IPS-20b (cell line): ENCODE results near the gene ITM2C.

ENCODE experiments used
- H3K27ac ChIP-seq: one replicate; pipeline ENCODE4 v1.5.1; 2013; ENCODE audit warnings: low read length
- H3K27me3 ChIP-seq: 2 replicates; pipeline ENCODE4 v1.6.1; 2013; ENCODE audit warnings: mild to moderate bottlenecking, low read length, inconsistent platforms; ENCODE audit not compliant: insufficient read depth
- H3K36me3 ChIP-seq: 2 replicates; pipeline ENCODE4 v1.6.1; 2013; ENCODE audit warnings: low read depth, mild to moderate bottlenecking, inconsistent platforms, low read length, moderate library complexity; ENCODE audit not compliant: insufficient read depth
- H3K4me1 ChIP-seq: 2 replicates; pipeline ENCODE4 v1.6.1; 2013; ENCODE audit warnings: mild to moderate bottlenecking, control low read depth, inconsistent platforms, low read length, moderate library complexity; ENCODE audit not compliant: insufficient read depth
- H3K4me3 ChIP-seq: 2 replicates; pipeline ENCODE4 v1.5.1; 2013; ENCODE audit warnings: mild to moderate bottlenecking, low read length, inconsistent platforms
- H3K9ac ChIP-seq: 2 replicates; pipeline ENCODE4 v1.6.1; 2013; ENCODE audit warnings: low read depth, mild to moderate bottlenecking, inconsistent platforms, low read length, moderate library complexity
- H3K9me3 ChIP-seq: 2 replicates; pipeline ENCODE4 v1.6.1; 2013; ENCODE audit warnings: mild to moderate bottlenecking, low read depth, low read length, inconsistent platforms; ENCODE audit not compliant: insufficient read depth

Gene ITM2C

DNA sequence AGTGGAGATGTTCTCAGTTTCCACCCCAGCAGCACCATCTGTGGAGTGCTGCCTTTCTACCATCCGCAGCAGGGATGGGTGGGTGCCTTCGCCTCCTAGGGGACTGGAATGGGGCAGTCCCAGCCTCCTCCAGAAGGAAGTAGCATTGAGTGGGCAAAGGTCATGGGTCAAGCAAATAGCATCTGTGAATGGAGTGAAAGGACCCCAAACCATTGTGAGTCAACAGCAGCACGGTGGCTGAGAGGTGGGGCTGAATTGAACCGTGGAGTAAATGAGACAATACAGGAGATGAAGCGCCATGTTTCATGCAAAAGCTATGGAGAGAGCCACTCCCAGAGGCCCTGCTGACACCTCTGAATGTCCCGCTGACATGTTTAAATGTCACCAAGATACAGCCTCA, 50.6 kb downstream of the ITM2C start:
- no peak overlapping the region for H3K27ac ChIP-seq

DNA sequence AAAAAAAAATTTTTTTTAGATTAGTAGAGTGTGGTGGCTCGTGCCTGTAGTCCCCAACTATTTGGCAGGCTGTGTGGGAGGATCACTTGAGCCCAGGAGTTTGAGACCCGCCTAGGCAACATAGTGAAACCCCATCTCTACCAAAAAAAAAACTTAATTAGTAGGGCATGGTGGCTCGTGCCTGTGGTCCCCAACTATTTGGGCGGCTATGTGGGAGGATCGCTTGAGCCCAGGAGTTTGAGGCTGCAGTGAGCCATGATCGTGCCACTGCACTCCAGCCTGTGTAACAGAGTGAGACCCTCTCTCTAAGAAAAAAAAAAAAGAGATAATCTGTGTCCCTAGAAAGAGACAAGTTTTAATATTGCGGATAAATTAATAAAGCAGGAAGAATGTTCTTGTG, 51.5 kb downstream of the ITM2C start:
- Histone ChIP-seq H3K27ac (no peak overlapping the region), H3K27me3 (no peaks in the 10 kb centered on the region), H3K4me1 (no peaks in the 10 kb centered on the region), H3K4me3 (no peak overlapping the region), H3K9me3 (no peaks in the 10 kb centered on the region), H3K36me3 (no peaks in the 10 kb centered on the region), H3K9ac (no peak overlapping the region)

More for the DNA sequence above, 50.6 kb downstream of the ITM2C start:
- Histone ChIP-seq H3K9me3 (no peaks in the 10 kb centered on the region), H3K27me3 (no peaks in the 10 kb centered on the region), H3K9ac (no peak overlapping the region), H3K4me3 (no peak overlapping the region), H3K4me1 (no peaks in the 10 kb centered on the region), H3K36me3 (no peaks in the 10 kb centered on the region)

DNA sequence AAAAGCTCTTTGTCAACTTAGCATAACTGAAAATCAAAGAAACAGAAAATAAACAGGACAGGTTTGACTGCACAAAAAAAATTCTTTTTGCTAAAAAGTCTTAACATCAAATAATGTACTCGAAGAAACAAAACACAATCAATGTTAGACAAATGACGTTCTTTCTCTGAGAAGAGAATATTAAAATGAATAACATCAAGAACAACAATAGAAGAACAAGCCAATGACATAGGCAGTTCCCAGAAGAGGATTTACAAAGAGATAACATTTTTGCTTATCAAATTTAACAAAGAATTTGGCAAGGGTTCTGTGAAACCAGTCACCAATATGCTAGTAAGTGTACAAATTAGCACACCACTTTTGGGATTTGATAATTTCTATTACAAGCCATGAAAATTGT, 54.5 kb downstream of the ITM2C start:
- no peaks in the 10 kb centered on the region for H3K4me1 ChIP-seq
- H3K9me3 ChIP-seq, result no peaks in the 10 kb centered on the region
- H3K27ac ChIP-seq, result no peak overlapping the region
- H3K36me3 ChIP-seq, result no peaks in the 10 kb centered on the region
- H3K4me3 ChIP-seq, result no peak overlapping the region
- no peaks in the 10 kb centered on the region for H3K27me3 ChIP-seq
- no peak overlapping the region for H3K9ac ChIP-seq

DNA sequence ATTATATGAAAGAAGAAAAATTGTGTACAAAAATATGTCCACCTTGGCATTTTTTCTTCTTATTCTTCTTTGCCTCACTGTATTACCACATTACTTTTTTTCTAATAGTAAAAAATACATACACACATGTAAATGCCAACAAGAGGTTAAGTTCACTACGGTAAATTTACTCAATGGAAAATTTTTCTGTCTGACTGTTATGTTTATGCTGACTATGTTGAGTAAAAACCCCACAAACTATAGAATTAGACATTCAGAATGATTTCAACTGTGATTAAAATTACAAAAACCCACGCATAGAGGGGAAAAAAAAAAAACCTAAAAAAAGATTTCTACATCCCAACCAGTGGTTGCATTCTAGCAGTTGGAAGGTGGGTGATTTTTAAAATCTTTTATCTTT, 54.9 kb downstream of the ITM2C start:
- Histone ChIP-seq H3K36me3 (no peaks in the 10 kb centered on the region), H3K9ac (no peak overlapping the region), H3K9me3 (no peaks in the 10 kb centered on the region), H3K4me1 (no peaks in the 10 kb centered on the region), H3K27me3 (no peaks in the 10 kb centered on the region), H3K4me3 (no peak overlapping the region), H3K27ac (no peak overlapping the region)

DNA sequence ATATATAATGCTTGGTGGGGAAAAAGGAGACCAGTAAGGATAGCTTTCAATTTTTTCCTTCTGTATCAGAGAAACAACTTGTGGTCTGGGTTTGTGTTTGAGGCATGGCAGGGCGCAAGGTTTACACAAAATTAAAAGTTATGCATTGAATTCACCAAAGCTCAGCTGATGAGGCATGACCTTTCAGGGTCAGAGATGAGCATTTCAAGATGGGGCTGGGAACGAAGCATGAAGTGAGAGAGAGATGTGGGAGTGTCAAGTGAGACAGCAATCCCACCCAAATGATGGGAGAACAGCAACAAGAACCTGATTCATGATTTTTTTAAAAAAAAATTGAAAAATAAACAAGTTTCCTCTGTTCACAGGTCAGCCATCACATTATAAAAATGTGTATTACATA, 55.4 kb downstream of the ITM2C start:
- no peaks in the 10 kb centered on the region for H3K4me1 ChIP-seq
- H3K9ac ChIP-seq, result no peak overlapping the region
- no peaks in the 10 kb centered on the region for H3K36me3 ChIP-seq
- H3K9me3 ChIP-seq, result no peaks in the 10 kb centered on the region
- no peak overlapping the region for H3K27ac ChIP-seq
- H3K4me3 ChIP-seq, result no peak overlapping the region
- no peaks in the 10 kb centered on the region for H3K27me3 ChIP-seq

DNA sequence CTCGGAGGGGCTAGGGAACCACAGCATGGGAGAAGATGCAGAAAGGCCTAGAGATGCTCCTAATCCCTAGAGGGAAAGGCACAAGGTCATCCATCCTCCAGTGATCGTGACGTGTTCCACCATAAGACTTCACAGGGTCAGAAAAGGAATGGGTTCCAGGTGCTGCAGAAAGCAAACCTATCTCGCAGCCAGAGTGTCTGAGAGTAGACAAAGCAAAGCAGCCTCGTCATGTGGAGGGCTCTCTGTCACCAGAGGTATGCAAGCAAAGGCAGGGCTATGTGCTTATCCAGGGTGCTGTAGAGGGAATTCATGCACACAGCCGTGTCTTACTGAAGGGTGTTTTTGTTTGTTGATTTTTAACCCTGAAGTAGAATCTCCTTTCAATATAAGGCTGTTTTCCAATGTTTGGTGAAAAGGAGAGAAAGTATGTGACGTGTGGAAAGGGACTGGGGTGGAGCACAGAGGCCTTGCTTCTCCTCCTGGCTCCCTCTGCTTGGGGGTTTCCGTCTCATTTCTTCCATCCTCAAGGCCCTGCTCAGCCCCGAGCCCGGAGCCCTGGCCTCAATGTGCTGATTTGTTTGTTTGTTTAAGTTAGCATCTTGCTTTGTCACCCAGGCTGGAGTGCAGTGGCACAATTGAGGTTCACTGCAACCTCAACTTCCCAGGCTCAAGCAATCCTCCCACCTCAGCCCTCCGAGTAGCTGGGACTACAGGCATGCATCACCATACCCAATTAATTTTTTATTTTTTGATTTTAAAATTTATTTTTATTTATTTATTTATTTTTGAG, 57.3 kb downstream of the ITM2C start:
- Histone ChIP-seq H3K27ac (no peak overlapping the region), H3K4me3 (no peak overlapping the region), H3K36me3 (no peaks in the 10 kb centered on the region), H3K4me1 (no peaks in the 10 kb centered on the region), H3K27me3 (no peaks in the 10 kb centered on the region), H3K9ac (no peak overlapping the region), H3K9me3 (no peaks in the 10 kb centered on the region)

DNA sequence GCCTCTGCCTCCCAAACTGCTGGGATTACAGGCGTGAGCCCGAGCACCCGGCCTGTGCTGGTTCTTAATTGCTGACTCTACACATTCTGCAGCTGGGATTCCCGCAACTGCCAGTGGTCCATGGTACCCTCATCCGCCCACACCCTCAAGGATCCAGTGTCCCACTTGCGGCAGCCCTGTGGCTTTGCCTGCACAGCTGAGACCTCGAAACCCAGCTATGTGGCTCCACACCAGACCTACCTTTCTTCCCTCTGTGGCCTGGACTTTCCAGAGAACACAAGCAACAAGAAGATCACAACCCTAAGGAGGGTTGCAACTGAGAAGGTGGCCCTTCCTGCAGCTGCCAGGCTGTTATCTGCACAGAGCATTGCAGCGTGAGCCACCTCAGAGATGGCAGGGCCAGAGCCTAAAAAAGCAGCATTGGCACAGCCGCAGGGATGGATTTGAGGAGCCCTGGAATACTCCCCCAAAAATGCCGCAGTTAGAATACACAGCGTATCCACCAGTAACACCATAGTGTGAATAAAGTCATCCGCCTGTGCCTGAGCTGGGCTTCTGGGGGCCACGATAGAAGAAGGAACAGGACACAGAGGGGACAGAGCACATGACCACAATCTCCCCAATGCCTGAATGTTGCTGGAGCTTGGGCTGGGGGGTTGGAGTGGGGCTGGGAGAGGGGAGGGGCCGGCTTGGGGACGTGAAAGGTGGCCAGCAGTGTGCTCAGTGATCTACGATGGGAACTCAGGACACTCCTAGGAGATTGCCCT, 58.4 kb downstream of the ITM2C start:
- Histone ChIP-seq H3K4me1 (no peaks in the 10 kb centered on the region), H3K9me3 (no peaks in the 10 kb centered on the region), H3K4me3 (no peak overlapping the region), H3K36me3 (no peaks in the 10 kb centered on the region), H3K27ac (no peak overlapping the region), H3K9ac (no peak overlapping the region), H3K27me3 (no peaks in the 10 kb centered on the region)

DNA sequence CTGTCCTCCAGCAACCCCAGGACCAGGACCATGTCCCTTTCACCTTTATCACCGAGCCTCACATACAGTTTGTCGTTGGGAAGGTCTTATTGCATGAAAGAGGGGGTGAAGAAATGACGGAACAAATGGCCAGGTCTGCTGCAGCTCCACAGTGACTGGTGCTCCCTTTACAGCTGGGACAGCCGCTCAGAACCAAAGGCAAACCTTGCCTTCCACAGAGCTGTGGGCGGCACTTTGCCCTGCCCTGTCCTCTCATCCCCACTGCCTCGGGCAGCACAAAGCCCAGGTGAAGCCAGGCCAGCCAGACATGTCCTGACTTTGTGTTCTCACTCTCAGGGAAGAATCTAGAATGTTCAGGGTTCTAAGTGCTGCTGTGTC, 59.3 kb downstream of the ITM2C start:
- H3K4me1 ChIP-seq, result no peaks in the 10 kb centered on the region
- no peak overlapping the region for H3K27ac ChIP-seq
- no peaks in the 10 kb centered on the region for H3K9me3 ChIP-seq
- no peaks in the 10 kb centered on the region for H3K27me3 ChIP-seq
- no peaks in the 10 kb centered on the region for H3K36me3 ChIP-seq
- no peak overlapping the region for H3K9ac ChIP-seq
- no peak overlapping the region for H3K4me3 ChIP-seq

DNA sequence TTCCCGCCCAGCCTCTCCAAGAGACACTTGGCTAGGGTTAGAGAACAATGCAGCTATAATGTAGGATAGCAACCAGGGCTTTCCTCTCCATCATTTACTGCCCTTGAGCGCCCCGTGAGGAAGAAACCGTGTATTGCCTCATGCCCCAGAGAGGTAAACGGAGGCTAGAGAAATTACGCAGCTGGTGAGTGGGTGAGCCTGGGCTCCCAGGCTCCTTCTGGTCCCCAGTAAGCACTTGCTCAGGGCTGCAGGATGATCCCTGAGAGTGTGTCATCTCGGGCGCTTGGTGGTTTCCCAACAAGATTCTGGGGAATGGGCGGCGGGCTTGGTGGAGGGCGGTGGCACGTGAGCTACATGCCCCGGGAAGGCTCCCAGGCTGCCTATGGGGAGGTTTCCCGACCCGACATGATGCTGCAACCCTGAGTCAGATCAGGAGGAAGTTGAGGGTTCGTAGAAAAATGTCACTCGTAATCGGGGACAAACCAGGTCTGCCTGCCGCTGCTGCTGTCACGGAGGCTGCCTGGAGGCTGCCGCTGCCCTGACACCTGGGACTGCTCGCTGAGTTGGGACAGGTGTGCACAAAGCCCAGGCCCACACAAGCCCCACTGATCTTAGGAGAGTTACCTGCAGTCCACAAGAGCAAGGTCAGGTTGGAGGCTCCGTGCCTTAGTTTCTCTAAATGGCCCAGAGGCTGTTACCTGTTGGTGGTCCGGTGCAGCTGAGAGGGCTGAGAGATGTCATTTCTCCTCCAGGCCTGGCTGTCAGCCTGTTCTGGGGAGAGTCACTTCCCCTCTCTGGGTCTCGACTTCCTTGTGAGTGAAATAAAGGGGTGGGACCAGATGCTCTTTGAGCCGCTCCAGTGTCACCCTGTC, 60.0 kb downstream of the ITM2C start, which contains the start of gene GPR55:
GPR55 (minus strand) TSS at position 773 of the 872 bp plus-strand sequence. CDS start 14,280 bp downstream, outside the sequence.
- H3K36me3 ChIP-seq, result no peaks in the 10 kb centered on the region
- H3K27me3 ChIP-seq, result no peaks in the 10 kb centered on the region
- no peak within 1 kb of the TSS for H3K4me3 ChIP-seq
- H3K9ac ChIP-seq, result no peak within 1 kb of the TSS
- no peaks in the 10 kb centered on the region for H3K4me1 ChIP-seq
- H3K27ac ChIP-seq, result no peak within 1 kb of the TSS
- no peaks in the 10 kb centered on the region for H3K9me3 ChIP-seq

DNA sequence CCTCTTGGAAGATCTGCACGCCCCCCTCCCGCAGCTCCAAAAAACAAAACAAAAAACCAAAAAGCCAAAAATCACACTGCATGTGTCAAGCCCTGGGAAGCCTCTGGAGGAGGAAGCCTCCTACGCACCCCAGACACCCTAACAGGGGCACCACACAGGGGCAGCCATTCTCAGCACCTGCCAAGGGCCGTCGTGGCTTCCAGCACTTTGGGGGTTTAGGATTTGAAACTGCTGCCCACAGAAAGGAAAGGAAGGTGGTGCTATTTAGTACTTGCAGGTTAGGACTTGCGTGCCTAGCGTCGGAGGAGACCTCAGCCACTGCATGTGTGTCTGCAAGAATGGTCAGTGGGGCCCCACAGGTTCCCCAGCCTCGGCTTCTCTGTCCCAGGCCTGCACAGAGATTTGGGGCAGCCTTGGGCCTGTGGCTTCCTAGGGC, 60.7 kb downstream of the ITM2C start:
- Histone ChIP-seq H3K27ac (no peak overlapping the region), H3K27me3 (no peaks in the 10 kb centered on the region), H3K9ac (no peak overlapping the region), H3K36me3 (no peaks in the 10 kb centered on the region), H3K4me1 (no peaks in the 10 kb centered on the region), H3K9me3 (no peaks in the 10 kb centered on the region), H3K4me3 (no peak overlapping the region)

DNA sequence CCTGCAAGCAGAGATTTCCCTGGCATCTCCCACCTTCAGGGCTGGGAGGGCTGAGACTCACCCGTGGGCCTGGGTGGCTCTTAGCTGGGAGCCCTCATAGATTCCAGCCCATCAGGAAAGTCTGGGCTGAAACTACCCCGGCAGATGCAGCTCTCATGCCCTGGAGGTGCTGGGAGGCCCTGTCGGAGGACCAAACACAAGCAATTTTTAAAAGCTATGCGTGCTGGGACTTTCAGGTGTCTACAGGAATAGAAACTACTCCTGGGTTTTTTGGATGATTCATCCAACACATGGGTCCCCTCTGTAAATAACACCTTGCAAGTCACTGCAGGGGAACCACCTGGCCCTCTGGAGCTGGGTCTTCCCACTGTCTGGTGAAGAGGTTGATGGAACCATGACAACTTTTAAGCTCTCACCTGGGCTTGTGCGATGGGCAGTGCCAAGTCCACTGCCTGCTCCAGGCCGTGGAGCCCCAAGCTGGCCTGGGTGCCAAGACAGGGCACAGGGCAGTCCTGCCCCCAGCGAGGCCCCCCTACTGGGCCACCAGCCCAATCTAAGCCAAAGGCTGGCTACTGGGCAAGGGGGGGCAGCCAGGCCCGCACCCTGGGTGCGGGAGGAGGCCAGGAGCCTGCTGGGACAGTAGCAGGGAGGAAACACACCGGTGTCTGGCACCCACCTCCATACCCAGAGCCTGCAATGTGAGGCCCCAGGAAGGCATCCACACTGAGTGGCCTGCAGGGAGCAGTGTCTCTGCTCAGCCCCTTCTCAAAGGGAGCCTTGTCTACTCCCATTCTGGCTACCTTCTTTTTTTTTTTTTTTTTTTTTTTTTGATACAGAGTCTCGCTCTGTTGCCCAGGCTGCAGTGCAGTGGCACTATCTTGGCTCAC, 61.4 kb downstream of the ITM2C start:
- no peaks in the 10 kb centered on the region for H3K9me3 ChIP-seq
- H3K9ac ChIP-seq, result no peak overlapping the region
- no peaks in the 10 kb centered on the region for H3K27me3 ChIP-seq
- no peaks in the 10 kb centered on the region for H3K4me1 ChIP-seq
- no peak overlapping the region for H3K27ac ChIP-seq
- H3K4me3 ChIP-seq, result no peak overlapping the region
- H3K36me3 ChIP-seq, result no peaks in the 10 kb centered on the region
